K562 (cell line): ENCODE results near the gene CTBP2. TPM values are rescaled to one million over a fixed set of nuclear protein-coding genes. Genes with fewer than 3 reads are reported as not detected.

Experiments
- BACH1 ChIP-seq: fragments of 200-800 bp; sonication (Bioruptor generic); IDR thresholded peaks from 2 replicates; pipeline ENCODE4 v1.6.1; 2016; ENCODE audit warnings: missing genetic modification characterization, missing compliant biosample characterization
- CBFA2T2 ChIP-seq: fragments of 450-650 bp; conservative IDR thresholded peaks from 2 replicates; pipeline ENCODE4 v1.6.1; 2017; ENCODE audit warnings: mild to moderate bottlenecking
- LEF1 ChIP-seq: fragments of 450-650 bp; IDR thresholded peaks from 2 replicates; pipeline ENCODE4 v1.6.1; 2016; ENCODE audit warnings: mild to moderate bottlenecking
- NELFE ChIP-seq: IDR thresholded peaks from 2 replicates; pipeline ENCODE4 v1.6.1; 2011; ENCODE audit warnings: mild to moderate bottlenecking; ENCODE audit not compliant: insufficient read depth, insufficient read length
- NFE2L1 ChIP-seq: fragments of 450-650 bp; IDR thresholded peaks from 2 replicates; pipeline ENCODE4 v1.6.1; 2016; ENCODE audit warnings: missing genetic modification characterization, low read depth, mild to moderate bottlenecking, missing compliant biosample characterization, moderate library complexity, borderline replicate concordance
- NONO ChIP-seq, 2 experiments: fragments of 200-400 bp in 1 of 2; fragments of 450-650 bp in 1 of 2; formaldehyde crosslinking in 1 of 2; IDR thresholded peaks; 2 replicates each; pipeline ENCODE4 v1.6.1; 2017; ENCODE audit warnings: low read depth in 2 of 2, mild to moderate bottlenecking in 2 of 2, moderate library complexity in 2 of 2, low read length in 1 of 2
- POLR2G ChIP-seq: fragments of 200-400 bp; formaldehyde crosslinking; IDR thresholded peaks from 2 replicates; pipeline ENCODE4 v1.6.1; 2017; ENCODE audit warnings: low read depth, mild to moderate bottlenecking, antibody characterized with exemption, low read length, moderate library complexity
- ZBTB7A ChIP-seq: IDR thresholded peaks from 2 replicates; pipeline ENCODE4 v1.6.1; 2011; ENCODE audit warnings: low read depth, mild to moderate bottlenecking, low read length, moderate library complexity, borderline replicate concordance; ENCODE audit not compliant: control insufficient read depth
- ZNF354B ChIP-seq: fragments of 250-450 bp; sonication (Bioruptor Pico); IDR thresholded peaks from 2 replicates; pipeline ENCODE4 v1.4.0; 2020
- polyA plus RNA-seq, 8 experiments: library from polyadenylated mRNA; depleted of rRNA in 4 of 8; stranded (reverse) in 5 of 8; unstranded in 3 of 8; fragments of >200 nt; fragmentation: Nextera tagmentation in 2 of 8; fragmentation: Illumina TruSeq in 1 of 8; extraction: Ambion mirVana in 2 of 8; extraction: Trizol in 1 of 8; gene quantifications; 2 replicates each; pipeline versions ENCODE4 v1.2.1 to v1.2.3, GENCODE V29; 2011 to 2014; ENCODE audit warnings: inconsistent platforms in 1 of 8, missing spikeins in 1 of 8
- total RNA-seq, 7 experiments: library from RNA; depleted of rRNA in 6 of 7; stranded (reverse); fragments of >200 nt in 6 of 7; fragmentation: Illumina TruSeq in 2 of 7; extraction: Trizol in 2 of 7; gene quantifications; 2 replicates each; pipeline versions ENCODE4 v1.2.1 to v1.2.3, GENCODE V29; 2011 to 2021; ENCODE audit warnings: low replicate concordance in 1 of 7
- TF ChIP-seq, protein P1 (sequence below), 2 experiments: fragments of 250-450 bp in 1 of 2; fragments of 450-650 bp in 1 of 2; sonication (Bioruptor Pico) in 1 of 2; IDR thresholded peaks; 2 replicates each; pipeline versions ENCODE4 v1.6.1 to v1.8.0; 2016 to 2021; ENCODE audit warnings: mild to moderate bottlenecking in 2 of 2, moderate library complexity in 2 of 2, missing compliant biosample characterization in 1 of 2, missing genetic modification characterization in 1 of 2
- TF ChIP-seq, protein P2 (sequence below), 2 experiments: IDR thresholded peaks; 2 replicates each; pipeline ENCODE4 v1.6.1; 2012; ENCODE audit warnings: improper control_type of control experiment in 2 of 2, low read depth in 2 of 2, low read length in 2 of 2, borderline replicate concordance in 1 of 2
- TF ChIP-seq, protein P3 (sequence below): fragments of 200-800 bp; sonication (Bioruptor generic); IDR thresholded peaks from 2 replicates; pipeline ENCODE4 v1.6.1; 2017; ENCODE audit warnings: missing genetic modification characterization, missing compliant biosample characterization
- TF ChIP-seq, protein P4 (sequence below): fragments of 450-650 bp; IDR thresholded peaks from 2 replicates; pipeline ENCODE4 v1.6.1; 2017; ENCODE audit warnings: mild to moderate bottlenecking, moderate library complexity
- TF ChIP-seq, protein P5 (sequence below): fragments of 250-450 bp; sonication (Bioruptor Pico); IDR thresholded peaks from 2 replicates; pipeline ENCODE4 v1.5.0; 2021

The CTBP2 gene
- total and polyA plus RNA-seq, 9 of the 15 experiments (the other 6 are each of a cell fraction or from before 2014, with no cell fraction given), result 1.3 to 8.8 (median 5.1) TPM

DNA sequence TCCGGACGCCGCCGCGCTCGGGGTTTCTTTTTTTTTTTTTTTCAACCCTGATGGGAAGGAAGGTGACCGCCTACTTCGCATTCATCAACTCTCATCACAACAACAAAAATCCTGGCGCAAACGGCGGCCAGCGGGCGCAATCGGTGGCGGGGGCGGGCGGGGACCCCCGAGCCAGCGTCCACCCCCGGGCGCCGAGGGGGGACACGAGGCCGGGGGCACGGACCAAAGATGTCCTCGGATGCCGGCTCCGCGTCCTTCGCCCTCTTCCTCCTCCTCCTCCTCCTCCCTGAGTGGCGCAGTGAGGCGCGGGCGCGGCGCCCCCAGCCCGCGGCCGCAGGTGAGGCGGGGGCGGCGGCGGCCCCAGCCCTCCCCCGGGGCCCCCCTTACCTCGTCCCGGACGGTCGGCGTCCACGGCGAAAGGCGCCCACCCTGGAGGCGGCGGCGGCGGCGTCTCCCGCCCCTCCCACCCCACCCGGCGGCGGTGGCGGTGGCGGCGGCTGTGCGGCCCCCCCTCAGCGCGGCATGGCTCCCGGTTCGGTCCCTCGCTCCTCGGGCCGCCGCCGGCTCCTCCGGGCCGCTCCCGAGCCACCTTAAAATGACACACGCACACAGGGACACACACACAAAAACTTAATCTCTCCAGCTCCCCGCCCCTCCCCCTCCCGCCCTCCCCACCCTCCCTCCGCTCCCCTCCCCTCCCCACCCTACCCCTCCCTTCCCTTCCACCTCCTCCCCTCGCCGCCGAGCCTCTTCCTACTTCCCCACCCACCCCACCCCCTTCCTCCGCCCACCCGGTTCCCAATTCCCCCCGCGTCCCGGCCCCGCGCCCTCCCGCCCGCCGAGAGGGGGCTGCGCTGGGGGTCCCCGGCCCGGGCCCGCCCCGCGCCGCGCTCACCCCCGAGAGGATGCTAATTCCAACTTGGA is at the start of gene CTBP2 (continued):
- no peak for TF ChIP-seq CBFA2T2
- TF ChIP-seq, protein P1, sequence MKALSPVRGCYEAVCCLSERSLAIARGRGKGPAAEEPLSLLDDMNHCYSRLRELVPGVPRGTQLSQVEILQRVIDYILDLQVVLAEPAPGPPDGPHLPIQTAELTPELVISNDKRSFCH (CRISPR knock-in tag; IDR thresholded peaks at IDR 0.05), result no peak
- TF ChIP-seq, protein P1 (tag; IDR thresholded peaks at IDR 0.05), result no peak
- no peak for TF ChIP-seq NFE2L1
- TF ChIP-seq LEF1, result no peak
- no peak for TF ChIP-seq NONO (IDR thresholded peaks at IDR 0.05; ENCODE audit: low read depth in 2 of 2, low read length in 1 of 2)
- no peak for TF ChIP-seq BACH1 (tag)
- TF ChIP-seq, protein P2, sequence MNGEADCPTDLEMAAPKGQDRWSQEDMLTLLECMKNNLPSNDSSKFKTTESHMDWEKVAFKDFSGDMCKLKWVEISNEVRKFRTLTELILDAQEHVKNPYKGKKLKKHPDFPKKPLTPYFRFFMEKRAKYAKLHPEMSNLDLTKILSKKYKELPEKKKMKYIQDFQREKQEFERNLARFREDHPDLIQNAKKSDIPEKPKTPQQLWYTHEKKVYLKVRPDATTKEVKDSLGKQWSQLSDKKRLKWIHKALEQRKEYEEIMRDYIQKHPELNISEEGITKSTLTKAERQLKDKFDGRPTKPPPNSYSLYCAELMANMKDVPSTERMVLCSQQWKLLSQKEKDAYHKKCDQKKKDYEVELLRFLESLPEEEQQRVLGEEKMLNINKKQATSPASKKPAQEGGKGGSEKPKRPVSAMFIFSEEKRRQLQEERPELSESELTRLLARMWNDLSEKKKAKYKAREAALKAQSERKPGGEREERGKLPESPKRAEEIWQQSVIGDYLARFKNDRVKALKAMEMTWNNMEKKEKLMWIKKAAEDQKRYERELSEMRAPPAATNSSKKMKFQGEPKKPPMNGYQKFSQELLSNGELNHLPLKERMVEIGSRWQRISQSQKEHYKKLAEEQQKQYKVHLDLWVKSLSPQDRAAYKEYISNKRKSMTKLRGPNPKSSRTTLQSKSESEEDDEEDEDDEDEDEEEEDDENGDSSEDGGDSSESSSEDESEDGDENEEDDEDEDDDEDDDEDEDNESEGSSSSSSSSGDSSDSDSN (IDR thresholded peaks at IDR 0.05; ENCODE audit: borderline replicate concordance in 1 of 2, low read depth in 2 of 2, low read length in 2 of 2), result 0 out of 4 replicates have a peak, but pooled peaks of 1 of the 2 experiments have one; percentile 23
- no peak for TF ChIP-seq ZNF354B
- TF ChIP-seq, protein P3, sequence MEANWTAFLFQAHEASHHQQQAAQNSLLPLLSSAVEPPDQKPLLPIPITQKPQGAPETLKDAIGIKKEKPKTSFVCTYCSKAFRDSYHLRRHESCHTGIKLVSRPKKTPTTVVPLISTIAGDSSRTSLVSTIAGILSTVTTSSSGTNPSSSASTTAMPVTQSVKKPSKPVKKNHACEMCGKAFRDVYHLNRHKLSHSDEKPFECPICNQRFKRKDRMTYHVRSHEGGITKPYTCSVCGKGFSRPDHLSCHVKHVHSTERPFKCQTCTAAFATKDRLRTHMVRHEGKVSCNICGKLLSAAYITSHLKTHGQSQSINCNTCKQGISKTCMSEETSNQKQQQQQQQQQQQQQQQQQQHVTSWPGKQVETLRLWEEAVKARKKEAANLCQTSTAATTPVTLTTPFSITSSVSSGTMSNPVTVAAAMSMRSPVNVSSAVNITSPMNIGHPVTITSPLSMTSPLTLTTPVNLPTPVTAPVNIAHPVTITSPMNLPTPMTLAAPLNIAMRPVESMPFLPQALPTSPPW, result peak; percentile 90
- TF ChIP-seq, protein P4, sequence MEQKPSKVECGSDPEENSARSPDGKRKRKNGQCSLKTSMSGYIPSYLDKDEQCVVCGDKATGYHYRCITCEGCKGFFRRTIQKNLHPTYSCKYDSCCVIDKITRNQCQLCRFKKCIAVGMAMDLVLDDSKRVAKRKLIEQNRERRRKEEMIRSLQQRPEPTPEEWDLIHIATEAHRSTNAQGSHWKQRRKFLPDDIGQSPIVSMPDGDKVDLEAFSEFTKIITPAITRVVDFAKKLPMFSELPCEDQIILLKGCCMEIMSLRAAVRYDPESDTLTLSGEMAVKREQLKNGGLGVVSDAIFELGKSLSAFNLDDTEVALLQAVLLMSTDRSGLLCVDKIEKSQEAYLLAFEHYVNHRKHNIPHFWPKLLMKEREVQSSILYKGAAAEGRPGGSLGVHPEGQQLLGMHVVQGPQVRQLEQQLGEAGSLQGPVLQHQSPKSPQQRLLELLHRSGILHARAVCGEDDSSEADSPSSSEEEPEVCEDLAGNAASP, result no peak
- no peak for TF ChIP-seq NELFE
- TF ChIP-seq POLR2G, result peak; percentile 63
- TF ChIP-seq ZBTB7A, result peak; percentile 60; the same call in 1 of the 2 replicates
- TF ChIP-seq, protein P5, sequence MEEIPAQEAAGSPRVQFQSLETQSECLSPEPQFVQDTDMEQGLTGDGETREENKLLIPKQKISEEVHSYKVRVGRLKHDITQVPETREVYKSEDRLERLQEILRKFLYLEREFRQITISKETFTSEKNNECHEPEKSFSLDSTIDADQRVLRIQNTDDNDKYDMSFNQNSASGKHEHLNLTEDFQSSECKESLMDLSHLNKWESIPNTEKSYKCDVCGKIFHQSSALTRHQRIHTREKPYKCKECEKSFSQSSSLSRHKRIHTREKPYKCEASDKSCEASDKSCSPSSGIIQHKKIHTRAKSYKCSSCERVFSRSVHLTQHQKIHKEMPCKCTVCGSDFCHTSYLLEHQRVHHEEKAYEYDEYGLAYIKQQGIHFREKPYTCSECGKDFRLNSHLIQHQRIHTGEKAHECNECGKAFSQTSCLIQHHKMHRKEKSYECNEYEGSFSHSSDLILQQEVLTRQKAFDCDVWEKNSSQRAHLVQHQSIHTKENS (CRISPR knock-in tag), result no peak
